Activated gamma-delta T cell treated with anti-CD3 and anti-CD28 coated beads, Interleukin-2, amount 50 U/mL, for 16 hours (primary cell): ENCODE measurements around the gene FCHO1.

Experiments used
- DNase-seq: peaks from one replicate; pipeline ENCODE4 v3.0.0-alpha.2; 2020; ENCODE audit warnings: low read depth

FCHO1 gene

GRCh38 chr19:17830567-17831418, 79.5 kb downstream of the FCHO1 start:
- no peak for DNase-seq

- no peak for DNase-seq
Observed at GRCh38 chr19:17831419-17831888, 80.2 kb downstream of the FCHO1 start.

- no peak for DNase-seq
Observed at GRCh38 chr19:17832443-17833208, 81.3 kb downstream of the FCHO1 start.

- no peak for DNase-seq
Observed at GRCh38 chr19:17834350-17835181, 83.3 kb downstream of the FCHO1 start.

- no peak for DNase-seq
Observed at GRCh38 chr19:17835182-17836006, 84.1 kb downstream of the FCHO1 start.

- no peak for DNase-seq
Observed at GRCh38 chr19:17836530-17836929, 85.3 kb downstream of the FCHO1 start.

GRCh38 chr19:17837972-17838371, 86.7 kb downstream of the FCHO1 start:
- no peak for DNase-seq
